ENCODE data around the gene MYO5B.

- TF ChIP-seq POLR2A (IDR thresholded peaks at IDR 0.05), result no peak
- TF ChIP-seq CTCF (IDR thresholded peaks at IDR 0.05), result no peak
Measured at GRCh38 chr18:49842656-49843055, 352.3 kb downstream of the MYO5B start.

All from esophagus squamous epithelium (tissue), 4 donors.